BLaER1 treated with 17β-estradiol and CSF1 and Interleukin-3, amounts not matched to agents 10 nM and 100 nM (cell line): ENCODE measurements around the gene CD40.

Experiments
- H3K27ac ChIP-seq, 11 experiments: shearing (Covaris generic); formaldehyde crosslinking; 2 replicates each; pipeline ENCODE4 v1.8.1; 2022
- H3K27me3 ChIP-seq, 11 experiments: shearing (Covaris generic); formaldehyde crosslinking; 2 replicates each; pipeline ENCODE4 v1.8.1; 2022
- H3K36me3 ChIP-seq, 11 experiments: shearing (Covaris generic); formaldehyde crosslinking; 2 replicates each; pipeline ENCODE4 v1.8.1; 2022
- H3K4me1 ChIP-seq, 10 experiments: shearing (Covaris generic); formaldehyde crosslinking; 2 replicates each; pipeline ENCODE4 v1.8.1; 2022
- H3K4me2 ChIP-seq, 11 experiments: shearing (Covaris generic); formaldehyde crosslinking; 2 replicates each; pipeline ENCODE4 v1.8.1; 2022
- H3K4me3 ChIP-seq, 10 experiments: shearing (Covaris generic); formaldehyde crosslinking; 2 replicates each; pipeline ENCODE4 v1.8.1; 2022
- H3K9ac ChIP-seq, 11 experiments: shearing (Covaris generic); formaldehyde crosslinking; 2 replicates each; pipeline ENCODE4 v1.8.1; 2022
- H3K9me3 ChIP-seq, 11 experiments: shearing (Covaris generic); formaldehyde crosslinking; replicated peaks in 1 of 11; 2 replicates each; pipeline ENCODE4 v1.8.1; 2022
- H4K20me1 ChIP-seq, 11 experiments: shearing (Covaris generic); formaldehyde crosslinking; 2 replicates each; pipeline ENCODE4 v1.8.1; 2022
- Cebpa-rat ChIP-seq, 11 experiments: shearing (Covaris generic); IDR thresholded peaks; 2 replicates each; pipeline ENCODE4 v1.8.1; 2022

The CD40 gene

DNA sequence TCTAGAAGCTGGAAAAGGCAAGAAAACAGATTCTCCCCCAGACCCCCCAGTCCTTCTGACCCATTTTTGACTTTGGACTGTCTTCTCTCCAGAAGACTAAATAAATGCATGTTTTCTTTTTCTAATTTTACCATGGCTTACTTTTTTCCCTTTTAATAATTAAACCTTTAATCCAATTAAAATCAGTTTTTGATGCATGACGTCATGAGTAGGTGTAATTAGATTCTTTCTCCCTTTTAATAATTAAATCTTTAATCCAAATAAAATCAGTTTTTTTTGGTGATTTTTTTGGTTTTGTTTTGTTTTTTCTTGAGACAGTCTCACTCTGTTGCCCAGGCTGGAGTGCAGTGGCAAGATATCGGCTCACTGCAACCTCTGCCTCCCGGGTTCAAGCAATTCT lies 15.2 kb upstream of the CD40 start:
- Histone ChIP-seq H3K9me3 (peaks cover 0 to 7% (median 3%) of the 10 kb centered on the region in 11 experiments; a peak in 4 of 22 replicates), H3K27me3 (peaks cover 0 to 17% (median 10%) of the 10 kb centered on the region in 11 experiments; a peak in 12 of 22 replicates), H4K20me1 (no peaks in the 10 kb centered on the region), H3K4me1 (peaks cover 0 to 13% (median 9%) of the 10 kb centered on the region in 10 experiments; a peak in 11 of 20 replicates), H3K36me3 (no peaks in the 10 kb centered on the region), H3K4me2 (no peak overlapping the region), H3K4me3 (no peak overlapping the region), H3K9ac (no peak overlapping the region), H3K27ac (no peak overlapping the region)
- no peak for TF ChIP-seq Cebpa-rat (IDR thresholded peaks at IDR 0.05)

DNA sequence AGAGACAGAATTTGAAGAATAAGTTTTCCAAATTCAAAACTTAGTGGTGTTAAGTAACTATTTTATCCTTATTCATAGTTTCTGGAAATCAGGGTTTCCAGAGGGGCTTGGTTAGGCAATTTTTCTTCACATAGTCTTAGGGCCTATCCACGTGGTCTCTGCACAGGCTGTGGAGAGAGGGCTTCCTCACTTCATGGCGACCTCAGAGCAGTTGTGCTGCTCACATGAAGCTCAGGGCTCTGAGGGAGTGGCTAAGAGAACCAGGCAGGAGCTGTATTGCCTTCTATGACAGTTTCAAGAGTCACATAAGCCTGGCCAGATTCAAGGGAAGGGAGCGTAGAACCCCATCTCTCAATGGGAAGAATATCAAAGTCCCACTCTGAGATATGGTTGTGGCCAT lies 13.9 kb upstream of the CD40 start:
- Histone ChIP-seq H3K9me3 (peaks cover 0 to 7% (median 3%) of the 10 kb centered on the region in 11 experiments; a peak in 4 of 22 replicates), H3K36me3 (no peaks in the 10 kb centered on the region), H3K4me1 (peaks cover 0 to 26% (median 16%) of the 10 kb centered on the region in 10 experiments; a peak in 15 of 20 replicates), H4K20me1 (no peaks in the 10 kb centered on the region), H3K4me2 (no peak overlapping the region), H3K4me3 (no peak overlapping the region), H3K9ac (no peak overlapping the region), H3K27ac (no peak overlapping the region), H3K27me3 (peaks cover 0 to 11% (median 6%) of the 10 kb centered on the region in 11 experiments; a peak in 12 of 22 replicates)
- TF ChIP-seq Cebpa-rat (IDR thresholded peaks at IDR 0.05) = no peak

DNA sequence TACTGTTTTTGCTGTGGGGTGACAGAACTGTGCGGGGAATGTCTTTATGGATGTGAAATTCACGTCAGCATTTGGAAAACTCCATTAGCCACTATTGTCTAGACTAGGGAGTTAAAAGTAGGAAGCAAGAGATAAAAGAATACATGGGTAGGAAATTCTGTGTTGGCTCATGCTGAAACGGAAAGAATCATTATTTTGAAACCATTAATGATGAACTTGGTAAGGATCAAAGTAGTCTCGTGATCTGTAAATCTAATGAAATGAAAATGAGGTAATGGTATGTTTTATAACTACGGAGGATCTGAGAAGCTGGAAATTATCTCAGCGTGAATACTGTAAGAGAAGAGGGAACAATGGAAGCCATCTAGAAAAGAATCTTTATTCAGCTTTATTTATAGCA lies 11.1 kb upstream of the CD40 start:
- H3K27ac ChIP-seq = no peak overlapping the region
- H4K20me1 ChIP-seq = no peaks in the 10 kb centered on the region
- H3K9me3 ChIP-seq = peaks cover 0 to 7% (median 3%) of the 10 kb centered on the region in 11 experiments; a peak in 2 of 22 replicates
- H3K9ac ChIP-seq = no peak overlapping the region
- no peaks in the 10 kb centered on the region for H3K36me3 ChIP-seq
- no peak overlapping the region for H3K4me2 ChIP-seq
- no peak for TF ChIP-seq Cebpa-rat (IDR thresholded peaks at IDR 0.05)
- no peak overlapping the region for H3K4me3 ChIP-seq
- H3K4me1 ChIP-seq = peaks cover 6 to 50% (median 23%) of the 10 kb centered on the region in 10 experiments; a peak in 19 of 20 replicates
- H3K27me3 ChIP-seq = no peaks in the 10 kb centered on the region

DNA sequence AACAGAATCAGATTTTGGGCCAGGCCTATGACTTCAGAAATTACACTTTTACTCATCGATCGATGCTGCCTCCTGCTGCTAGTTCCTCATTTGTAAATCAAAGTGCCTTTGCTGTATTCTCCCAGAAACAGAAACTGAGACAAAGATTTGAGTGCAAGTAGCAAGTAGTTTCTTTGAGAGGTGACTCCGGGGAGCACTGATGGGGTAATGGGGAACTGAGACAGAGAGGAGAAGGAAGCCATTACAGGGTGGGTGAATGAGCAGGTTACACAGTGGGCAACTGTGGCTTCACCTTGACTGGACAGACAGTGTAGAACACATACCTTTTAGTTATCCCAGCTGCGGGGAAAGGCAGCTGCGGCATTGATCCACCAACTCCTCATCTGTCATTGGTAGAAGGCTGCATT lies 9.7 kb upstream of the CD40 start:
- H4K20me1 ChIP-seq = no peaks in the 10 kb centered on the region
- no peaks in the 10 kb centered on the region for H3K36me3 ChIP-seq
- 0 out of 22 replicates have a peak, but pooled peaks cover 0 to 4% (median 0%) of the 10 kb centered on the region in 11 experiments for H3K9me3 ChIP-seq
- H3K9ac ChIP-seq = peak overlapping the region in 1 of 11 experiments; percentile 32; a peak in 1 of 22 replicates
- no peaks in the 10 kb centered on the region for H3K27me3 ChIP-seq
- peaks cover 6 to 63% (median 27%) of the 10 kb centered on the region in 10 experiments; a peak in 19 of 20 replicates for H3K4me1 ChIP-seq
- no peak overlapping the region for H3K4me3 ChIP-seq
- peak overlapping the region in 4 of 11 experiments; percentile 11 to 34 (median 24); a peak in 3 of 22 replicates for H3K27ac ChIP-seq
- peak overlapping the region in 7 of 11 experiments; percentile 3 to 87 (median 58); a peak in 12 of 22 replicates for H3K4me2 ChIP-seq
- no peak for TF ChIP-seq Cebpa-rat (IDR thresholded peaks at IDR 0.05)

DNA sequence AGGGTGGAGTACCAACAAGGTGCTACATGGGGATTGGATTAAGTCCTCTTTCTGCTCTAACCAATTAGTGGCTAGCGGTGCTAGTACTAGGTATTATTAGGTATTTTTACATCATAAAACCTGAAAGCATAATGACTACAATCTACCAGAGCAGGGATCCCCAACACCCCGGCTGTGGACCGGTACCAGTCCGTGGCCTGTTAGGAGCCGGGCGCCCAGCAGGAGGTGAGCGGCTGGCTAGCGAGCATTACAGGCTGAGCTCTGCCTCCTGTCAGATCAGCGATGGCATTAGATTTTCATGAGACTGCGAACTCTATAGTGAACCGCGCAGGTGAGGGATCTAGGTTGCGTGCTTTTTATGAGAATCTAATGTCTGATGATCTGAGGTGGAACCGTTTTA lies 9.1 kb upstream of the CD40 start:
- TF ChIP-seq Cebpa-rat (IDR thresholded peaks at IDR 0.05) = no peak
- H3K4me3 ChIP-seq = no peak overlapping the region
- no peaks in the 10 kb centered on the region for H4K20me1 ChIP-seq
- no peaks in the 10 kb centered on the region for H3K27me3 ChIP-seq
- peak overlapping the region in 4 of 11 experiments; percentile 11 to 34 (median 24); a peak in 3 of 22 replicates for H3K27ac ChIP-seq
- 0 out of 22 replicates have a peak, but pooled peaks cover 0 to 4% (median 0%) of the 10 kb centered on the region in 11 experiments for H3K9me3 ChIP-seq
- peaks cover 6 to 67% (median 27%) of the 10 kb centered on the region in 10 experiments; a peak in 19 of 20 replicates for H3K4me1 ChIP-seq
- H3K4me2 ChIP-seq = peak overlapping the region in 6 of 11 experiments; percentile 3 to 87 (median 64); a peak in 11 of 22 replicates
- H3K36me3 ChIP-seq = no peaks in the 10 kb centered on the region
- H3K9ac ChIP-seq = peak overlapping the region in 1 of 11 experiments; percentile 32; a peak in 1 of 22 replicates

DNA sequence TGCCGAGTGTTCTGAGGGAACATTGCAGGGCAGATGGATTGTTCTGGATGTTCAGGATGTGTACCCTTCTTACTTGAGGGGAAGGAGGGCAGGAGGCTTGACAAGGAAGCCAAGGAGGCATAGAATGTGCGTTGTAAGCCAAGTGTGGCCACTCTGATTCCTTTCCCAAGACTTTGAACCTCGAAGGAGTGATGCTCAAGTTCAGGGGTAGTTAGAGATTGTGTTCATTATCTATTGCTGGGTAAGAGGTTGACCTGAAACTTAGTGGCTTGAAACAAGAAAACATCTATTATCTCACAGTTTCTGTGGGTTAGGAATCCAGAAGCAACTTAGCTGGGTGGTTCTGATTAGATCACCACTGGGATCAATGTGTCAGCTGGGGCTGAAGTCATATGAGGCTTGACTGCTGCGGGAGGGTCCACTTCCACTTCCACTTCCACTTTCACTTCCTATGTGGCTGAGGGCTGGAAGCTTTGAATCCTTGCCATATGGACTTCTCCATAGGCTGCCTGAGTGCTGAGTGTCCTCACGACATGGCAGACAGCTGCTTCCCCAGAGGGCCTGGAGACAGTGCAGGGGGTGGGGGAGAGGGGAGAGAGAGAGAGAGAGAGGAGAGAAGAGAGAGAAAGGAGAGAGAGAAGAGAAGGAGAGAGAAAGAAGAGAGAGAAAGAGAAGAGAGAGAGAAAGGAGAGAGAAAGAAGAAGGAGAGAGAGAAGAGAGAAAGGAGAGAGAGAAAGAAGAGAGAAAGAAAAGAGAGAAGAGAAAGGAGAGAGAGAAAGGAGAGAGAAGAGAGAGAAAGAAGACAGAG lies 6.9 kb upstream of the CD40 start:
- Histone ChIP-seq H3K36me3 (no peaks in the 10 kb centered on the region), H3K27ac (peak overlapping the region in 9 of 11 experiments; percentile 25 to 73 (median 49); a peak in 16 of 22 replicates), H3K4me3 (peak overlapping the region in 1 of 10 experiments; percentile 0; a peak in 1 of 20 replicates), H3K4me1 (peaks cover 6 to 77% (median 31%) of the 10 kb centered on the region in 10 experiments; a peak in 19 of 20 replicates), H3K9me3 (no peaks in the 10 kb centered on the region), H3K4me2 (peak overlapping the region; percentile 10 to 87 (median 68); a peak in 20 of 22 replicates), H3K27me3 (no peaks in the 10 kb centered on the region), H4K20me1 (no peaks in the 10 kb centered on the region), H3K9ac (peak overlapping the region in 3 of 11 experiments; percentile 1 to 51 (median 27); a peak in 3 of 22 replicates)
- TF ChIP-seq Cebpa-rat (IDR thresholded peaks at IDR 0.05) = no peak

DNA sequence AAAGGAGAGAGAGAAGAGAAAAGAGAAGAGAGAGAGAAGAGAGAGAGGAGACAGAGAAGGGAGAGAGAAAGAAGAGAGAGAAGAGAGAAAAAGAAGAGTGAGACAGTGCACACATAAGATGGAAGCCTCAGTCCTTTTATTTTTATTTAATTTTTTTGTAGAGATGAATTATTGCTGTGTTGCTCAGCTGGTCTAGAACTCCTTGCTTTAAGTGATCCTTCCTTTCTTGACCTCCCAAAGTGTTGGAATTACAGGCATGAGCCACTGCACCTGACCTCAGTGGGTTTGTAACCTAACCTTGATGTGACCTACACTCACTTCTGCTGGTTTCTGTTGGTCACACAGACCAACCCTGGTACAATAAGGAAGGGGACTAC lies 6.3 kb upstream of the CD40 start:
- peak overlapping the region in 1 of 11 experiments; percentile 51; a peak in 1 of 22 replicates for H3K9ac ChIP-seq
- peak overlapping the region in 1 of 10 experiments; percentile 0; a peak in 1 of 20 replicates for H3K4me3 ChIP-seq
- no peaks in the 10 kb centered on the region for H3K9me3 ChIP-seq
- peak overlapping the region in 9 of 11 experiments; percentile 17 to 73 (median 49); a peak in 13 of 22 replicates for H3K27ac ChIP-seq
- H3K4me1 ChIP-seq = peaks cover 6 to 81% (median 34%) of the 10 kb centered on the region in 10 experiments; a peak in 19 of 20 replicates
- TF ChIP-seq Cebpa-rat (IDR thresholded peaks at IDR 0.05) = no peak
- no peaks in the 10 kb centered on the region for H4K20me1 ChIP-seq
- no peaks in the 10 kb centered on the region for H3K36me3 ChIP-seq
- H3K4me2 ChIP-seq = peak overlapping the region; percentile 10 to 87 (median 68); a peak in 21 of 22 replicates
- no peaks in the 10 kb centered on the region for H3K27me3 ChIP-seq

DNA sequence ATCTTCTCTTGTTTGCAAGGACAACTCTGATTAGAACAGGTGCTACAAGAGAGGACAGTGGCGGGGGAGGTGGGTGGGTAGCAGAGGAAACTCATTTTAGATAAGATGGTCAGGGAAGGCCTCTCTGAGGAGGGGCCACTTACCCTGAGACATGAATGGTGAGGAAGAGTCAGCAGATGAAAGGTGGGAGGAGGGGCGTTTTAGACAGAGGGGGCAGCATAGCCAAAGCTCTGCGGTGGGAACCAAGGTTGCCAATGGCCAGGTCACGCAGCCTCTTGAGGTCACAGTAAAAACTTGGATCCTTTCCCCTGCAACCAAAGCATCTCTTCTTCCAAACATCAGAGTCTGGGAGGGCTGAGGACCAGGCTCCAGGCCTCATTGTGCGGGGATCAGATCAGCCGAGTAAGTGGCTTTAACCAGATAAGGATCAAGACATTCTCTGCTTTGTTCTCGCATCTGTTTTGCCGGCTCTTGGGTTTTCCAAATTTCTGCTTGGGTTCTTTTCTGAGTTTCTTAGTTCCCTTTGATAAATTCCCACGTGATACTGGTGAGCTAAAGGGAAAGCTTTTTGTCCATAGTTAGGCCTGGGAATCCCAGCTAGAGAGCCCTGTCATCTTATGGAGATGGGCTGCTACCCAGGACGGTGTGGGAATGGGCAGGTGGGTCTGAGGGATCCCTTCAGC lies 5.5 kb upstream of the CD40 start:
- Histone ChIP-seq H3K9ac (no peak overlapping the region), H3K27me3 (no peaks in the 10 kb centered on the region), H3K4me2 (peak overlapping the region in 9 of 11 experiments; percentile 38 to 87 (median 72); a peak in 16 of 22 replicates), H3K27ac (no peak overlapping the region), H4K20me1 (no peaks in the 10 kb centered on the region), H3K36me3 (no peaks in the 10 kb centered on the region), H3K9me3 (no peaks in the 10 kb centered on the region), H3K4me3 (no peak overlapping the region), H3K4me1 (peaks cover 12 to 85% (median 41%) of the 10 kb centered on the region in 10 experiments)
- TF ChIP-seq Cebpa-rat (IDR thresholded peaks at IDR 0.05) = no peak
